Nucleus accumbens (tissue), 56 donors: Measurements from ENCODE around the gene SARM1.
A peak's percentile ranks its signal among the peaks of the same experiment; 100 is the strongest.

Experiments used
- DNase-seq, 56 donors: peaks; one replicate each; lab custom pipeline; 2025; lab: John Stamatoyannopoulos, UW

Gene SARM1

DNA sequence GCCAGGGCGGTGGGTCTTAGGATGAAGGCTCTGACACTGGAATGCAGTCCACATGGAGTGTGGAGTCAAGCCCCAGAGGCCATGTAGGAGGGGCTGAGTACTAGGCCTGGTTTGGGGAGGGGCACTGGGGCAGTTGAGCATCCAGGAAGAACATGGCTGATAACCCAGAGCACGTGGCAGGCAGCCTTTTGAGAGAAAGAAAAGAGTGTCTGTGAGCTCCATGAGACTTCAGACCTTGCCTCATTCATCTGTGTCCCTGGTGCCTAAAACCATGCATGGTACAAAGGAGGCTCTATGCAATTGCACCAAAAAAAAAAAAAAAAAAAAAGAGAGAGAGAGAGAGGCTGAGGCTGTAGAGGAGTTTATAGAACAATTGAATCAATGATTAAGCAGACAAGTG lies 19.9 kb downstream of the SARM1 start:
- no peak for DNase-seq

DNA sequence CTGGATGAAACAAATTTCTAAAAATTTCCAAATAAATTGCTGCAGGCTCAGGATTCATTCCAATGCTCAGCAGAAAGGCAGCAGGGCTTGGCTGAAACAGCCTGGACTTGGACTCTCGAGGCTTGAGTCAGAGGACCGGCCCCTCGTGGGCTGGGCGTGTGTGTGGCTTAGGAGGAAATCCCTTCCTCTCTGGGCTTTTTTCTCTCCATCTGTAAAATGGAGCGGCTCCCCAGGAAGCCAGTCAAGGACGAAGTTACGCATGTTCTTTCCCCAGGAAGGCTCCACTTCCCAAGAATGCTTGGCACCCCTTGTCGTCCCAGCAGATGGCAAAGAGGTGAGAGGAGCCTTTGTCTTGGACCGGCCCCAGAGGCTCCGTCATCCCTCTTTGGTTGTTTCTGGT lies 21.0 kb downstream of the SARM1 start:
- no peak for DNase-seq

DNA sequence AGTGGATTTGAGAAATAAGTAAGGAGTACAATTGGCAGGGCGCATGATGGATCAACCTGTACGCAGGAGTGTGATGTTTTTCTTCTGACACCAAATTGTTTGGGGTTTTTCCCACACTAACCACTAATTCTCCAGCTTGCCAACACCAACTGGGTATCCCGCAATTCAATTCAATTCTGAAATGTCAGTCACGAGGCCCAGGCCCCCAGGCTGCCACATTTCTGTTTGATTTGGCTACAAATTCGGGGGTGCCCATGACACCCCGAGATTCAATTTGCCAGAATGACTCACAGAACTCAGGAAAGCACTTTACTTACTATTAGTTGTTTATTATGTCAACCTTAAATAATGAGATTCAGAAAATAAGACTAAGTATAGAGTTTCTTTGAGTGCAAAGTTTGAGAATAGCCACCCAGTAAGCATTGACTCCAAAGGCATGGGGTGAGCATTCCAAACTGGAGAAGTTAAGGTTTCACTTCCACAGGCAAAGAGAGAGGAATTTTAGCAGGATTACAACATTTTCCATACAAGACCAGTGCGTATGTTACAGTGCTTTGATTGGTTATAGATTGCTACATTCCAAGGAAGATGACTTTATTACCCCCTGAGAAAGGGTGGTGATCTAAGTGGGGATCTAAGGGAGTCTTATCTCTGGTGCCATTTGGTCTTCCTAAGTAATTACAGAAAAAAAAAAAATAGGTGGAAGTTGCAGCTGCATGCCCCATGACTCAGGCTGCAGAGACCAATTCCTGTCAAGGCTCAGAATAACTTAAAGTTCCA lies 23.0 kb downstream of the SARM1 start:
- no peak for DNase-seq

DNA sequence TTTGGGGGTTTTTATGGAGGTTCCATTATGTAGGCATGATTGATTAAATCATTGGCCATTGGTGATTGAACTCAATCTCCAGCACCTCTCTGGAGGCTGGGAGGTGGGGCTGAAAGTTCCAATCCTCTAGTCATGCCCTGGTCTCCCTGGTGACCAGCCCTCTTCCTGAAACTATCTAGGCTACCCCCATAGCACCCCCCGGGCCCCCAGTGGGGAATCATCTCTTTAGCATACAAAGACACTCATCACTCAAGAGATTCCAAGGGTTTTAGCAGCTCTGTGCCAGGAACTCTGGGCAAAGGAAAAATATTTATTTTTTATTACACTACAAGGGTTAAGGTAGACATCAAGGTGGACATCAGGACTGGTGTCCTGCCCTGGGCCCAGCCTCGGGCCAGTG lies 23.9 kb downstream of the SARM1 start:
- no peak for DNase-seq

DNA sequence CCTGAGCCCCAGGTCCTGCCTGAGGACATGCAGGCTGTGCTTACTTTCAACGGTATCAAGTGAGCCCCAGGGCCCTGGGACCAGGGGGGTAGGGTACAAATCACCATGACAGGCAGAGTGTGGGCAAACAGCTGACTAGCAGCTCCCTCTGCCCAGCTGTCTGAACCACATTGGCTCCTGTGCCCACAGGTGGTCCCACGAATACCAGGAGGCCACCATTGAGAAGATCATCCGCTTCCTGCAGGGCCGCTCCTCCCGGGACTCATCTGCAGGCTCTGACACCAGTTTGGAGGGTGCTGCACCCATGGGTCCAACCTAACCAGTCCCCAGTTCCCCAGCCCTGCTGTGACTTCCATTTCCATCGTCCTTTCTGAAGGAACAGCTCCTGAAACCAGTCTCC lies 24.5 kb downstream of the SARM1 start:
- DNase-seq: no peak

DNA sequence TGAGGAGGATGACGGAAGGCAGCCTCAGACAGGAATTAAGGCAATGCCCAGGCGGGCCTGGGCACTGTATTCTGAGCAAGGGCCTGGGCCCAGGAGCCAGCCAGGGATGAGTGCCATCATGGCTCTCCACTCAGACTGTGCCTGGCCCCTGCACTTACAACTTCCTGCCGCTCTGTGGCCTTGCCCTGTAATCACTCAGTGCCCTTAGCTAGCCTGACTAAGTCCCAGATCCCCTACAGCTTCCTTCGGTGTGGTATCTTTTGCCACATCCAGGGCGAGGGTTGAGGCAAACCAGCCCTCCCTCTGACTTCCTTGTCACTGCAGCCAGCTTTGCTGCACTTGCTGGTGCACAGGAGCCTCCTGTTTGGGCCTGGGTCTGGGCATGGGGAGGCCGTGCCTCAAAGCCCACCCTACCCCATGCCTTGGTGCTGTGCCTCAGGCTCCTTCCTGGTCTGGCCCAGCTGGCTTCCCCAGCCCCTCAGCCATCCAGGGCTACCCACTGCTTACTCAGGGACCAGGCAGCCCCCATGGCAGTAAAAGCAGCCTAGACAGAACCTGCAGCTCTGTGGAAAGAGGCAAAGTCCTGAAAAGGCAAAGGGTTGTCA lies 25.2 kb downstream of the SARM1 start:
- DNase-seq: no peak

DNA sequence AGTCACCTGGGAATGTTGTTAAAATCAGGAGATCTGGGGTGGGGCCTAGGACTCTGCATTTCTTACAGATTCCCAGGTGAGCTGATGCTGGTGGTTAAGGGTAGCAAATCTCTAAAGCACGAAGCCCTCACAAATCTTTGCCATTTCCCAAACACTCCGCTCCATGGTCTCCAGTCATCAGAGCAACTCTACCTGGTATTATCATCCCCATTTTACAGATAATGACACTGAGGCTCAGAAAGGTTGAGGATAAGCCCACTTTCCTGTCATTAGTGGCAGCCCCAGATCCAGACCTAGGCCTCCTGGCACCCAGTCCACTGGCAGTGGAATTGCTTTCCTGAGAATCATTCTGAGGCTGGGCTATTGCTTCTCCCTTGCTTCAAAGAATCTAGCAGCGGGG lies 25.8 kb downstream of the SARM1 start:
- DNase-seq: no peak

DNA sequence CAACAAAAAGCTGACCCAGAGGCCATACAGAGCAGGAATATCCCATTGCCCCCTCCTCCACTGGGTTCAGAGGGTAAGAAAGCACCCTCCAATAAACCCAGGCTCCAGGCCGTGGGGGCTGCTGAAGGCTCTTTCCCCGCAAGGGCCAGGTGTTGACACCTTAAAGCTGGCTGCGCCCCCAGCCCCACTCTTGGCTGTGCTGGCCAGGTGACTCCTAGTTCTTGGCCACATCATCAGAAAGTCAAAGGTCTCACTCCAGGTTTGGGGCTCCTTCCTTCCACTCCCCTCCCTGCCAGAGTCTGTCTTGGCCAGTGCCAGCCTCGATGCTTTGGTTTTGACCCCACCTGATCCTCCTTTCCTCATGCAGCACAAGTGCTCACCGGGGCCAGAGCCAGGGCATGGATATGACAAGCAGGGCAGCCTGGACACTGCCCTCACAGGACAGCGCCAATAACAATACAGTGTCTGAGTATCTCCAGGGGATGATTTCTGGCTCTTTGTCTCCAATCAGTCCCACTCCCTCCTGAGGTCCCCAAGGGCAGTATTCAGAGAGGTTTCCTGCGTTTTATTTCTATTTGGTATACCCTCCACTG lies 26.3 kb downstream of the SARM1 start:
- DNase-seq: no peak

DNA sequence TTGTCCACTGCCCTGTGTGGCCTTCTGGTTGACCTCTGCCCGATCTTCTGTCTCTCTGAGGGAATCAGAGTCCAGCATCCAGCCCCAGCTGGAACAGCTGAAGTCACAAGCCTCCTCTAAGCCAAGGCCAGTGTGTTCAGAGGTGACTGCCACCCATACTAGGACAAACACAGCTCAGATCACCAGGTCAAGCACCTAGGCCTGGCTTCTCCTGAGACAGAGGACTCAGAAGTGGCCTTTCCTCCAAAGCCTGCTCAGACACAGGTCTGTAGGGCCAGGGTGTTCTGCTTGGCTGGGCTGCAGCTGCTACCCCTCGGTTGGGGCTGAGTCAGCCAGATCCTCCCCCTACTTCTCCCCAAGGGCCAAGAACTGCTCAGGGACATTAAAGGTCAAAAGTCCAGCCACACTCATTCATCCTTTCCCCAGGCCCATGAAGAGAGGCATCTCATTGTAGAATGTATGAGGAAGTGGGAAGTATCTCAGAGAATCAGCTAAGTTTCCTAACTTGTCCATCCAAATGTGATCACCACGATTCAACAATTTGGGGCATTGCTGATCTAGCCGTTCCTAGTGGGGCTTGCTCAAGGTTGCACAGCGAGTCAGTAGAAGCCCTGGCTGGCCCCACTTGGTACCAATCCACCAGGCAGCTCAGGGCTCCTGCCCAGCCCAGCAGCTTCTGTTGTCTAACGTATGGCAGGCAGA lies 26.9 kb downstream of the SARM1 start:
- DNase-seq: no peak

DNA sequence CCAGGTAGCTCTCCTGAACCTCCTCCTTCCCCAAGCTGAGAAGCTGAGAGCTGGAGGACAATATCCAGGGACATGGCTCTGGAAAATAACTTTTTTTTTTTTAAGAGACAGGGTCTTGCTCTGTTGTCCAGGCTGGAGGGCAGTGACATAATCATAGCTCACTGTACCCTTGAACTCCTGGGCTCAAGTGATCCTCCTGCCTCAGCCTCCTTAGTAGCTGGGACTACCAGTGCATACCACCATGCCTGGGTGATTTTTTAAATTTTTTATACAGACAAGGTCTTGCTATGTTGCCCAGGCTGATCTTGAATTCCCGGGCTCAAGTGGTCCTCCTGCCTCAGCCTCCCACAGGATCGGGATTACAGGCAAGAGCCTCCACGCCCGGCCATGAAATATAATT lies 28.3 kb downstream of the SARM1 start:
- no peak for DNase-seq

DNA sequence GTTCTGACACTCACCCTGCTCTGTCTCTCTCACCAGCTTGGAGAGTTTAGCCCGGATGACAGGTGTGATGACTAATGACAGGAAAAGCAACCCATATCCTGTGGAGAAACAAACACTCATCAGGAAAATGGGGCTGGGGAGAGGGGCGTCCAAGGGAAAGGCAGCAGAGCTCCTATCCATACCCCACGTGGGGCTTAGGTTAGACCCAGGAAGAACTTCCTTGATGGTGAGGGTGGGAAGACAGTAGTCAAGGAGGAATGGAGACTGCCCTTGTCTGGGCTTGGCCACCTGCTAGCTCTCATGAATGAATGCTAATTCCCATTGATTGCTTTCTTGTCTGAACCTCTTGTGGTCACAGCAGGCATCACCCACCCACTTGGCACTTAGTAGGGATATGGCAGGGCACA lies 30.7 kb downstream of the SARM1 start:
- no peak for DNase-seq

DNA sequence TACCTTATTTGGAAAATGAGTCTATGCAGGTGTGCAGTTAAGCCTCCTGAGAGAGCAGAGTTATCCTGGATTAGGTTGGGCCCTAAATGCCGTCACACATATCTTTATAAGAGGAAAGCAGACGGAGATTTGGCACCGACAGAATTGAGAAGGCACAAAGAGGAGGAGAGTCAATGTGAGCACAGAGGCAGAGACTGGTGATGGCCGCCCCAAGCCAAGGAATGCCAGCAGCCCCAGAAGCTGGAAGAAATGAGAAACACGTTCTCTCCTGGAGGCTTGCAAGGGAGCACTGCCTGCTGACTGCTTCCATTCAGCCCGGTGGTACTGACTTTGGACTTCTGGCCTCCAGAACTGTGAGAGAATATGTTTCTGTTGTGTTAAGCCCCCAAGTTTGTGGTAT lies 31.4 kb downstream of the SARM1 start:
- DNase-seq: no peak

DNA sequence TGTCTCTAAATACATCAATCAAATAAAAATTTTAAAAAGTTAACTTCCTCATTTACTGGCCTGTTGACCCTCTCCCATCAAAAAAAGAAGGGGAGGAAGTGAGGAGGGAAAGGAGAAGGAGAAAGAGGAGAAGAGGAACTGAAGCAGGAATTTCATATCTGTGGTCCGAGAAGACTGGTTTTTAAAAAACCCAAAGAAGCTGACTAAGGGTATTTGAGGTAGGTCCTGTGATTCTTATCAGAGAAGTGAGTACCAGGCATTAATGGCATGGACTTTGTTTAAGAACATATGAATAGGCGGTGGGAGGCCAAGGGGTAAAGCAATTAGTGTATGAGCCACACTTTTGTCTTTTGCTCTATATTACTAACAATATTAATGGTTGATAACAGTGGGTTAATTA lies 32.5 kb downstream of the SARM1 start:
- DNase-seq: no peak

DNA sequence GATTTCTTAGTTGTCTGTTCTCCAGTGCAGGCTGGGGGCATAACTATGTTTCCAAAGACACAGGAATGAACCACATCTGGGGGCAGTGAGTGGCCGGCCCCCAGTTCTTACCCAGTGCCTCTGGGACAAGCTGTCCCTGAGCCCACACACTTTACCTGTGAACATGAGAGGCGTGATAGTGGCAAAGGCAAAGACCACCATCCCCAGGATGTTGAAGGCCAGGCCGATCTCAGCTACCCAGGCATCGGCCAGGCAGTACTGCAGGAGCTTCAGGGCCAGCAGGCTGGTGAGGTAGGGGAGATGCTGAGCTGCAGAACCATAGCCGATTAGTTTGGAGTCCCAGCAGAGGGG lies 32.9 kb downstream of the SARM1 start:
- no peak for DNase-seq

DNA sequence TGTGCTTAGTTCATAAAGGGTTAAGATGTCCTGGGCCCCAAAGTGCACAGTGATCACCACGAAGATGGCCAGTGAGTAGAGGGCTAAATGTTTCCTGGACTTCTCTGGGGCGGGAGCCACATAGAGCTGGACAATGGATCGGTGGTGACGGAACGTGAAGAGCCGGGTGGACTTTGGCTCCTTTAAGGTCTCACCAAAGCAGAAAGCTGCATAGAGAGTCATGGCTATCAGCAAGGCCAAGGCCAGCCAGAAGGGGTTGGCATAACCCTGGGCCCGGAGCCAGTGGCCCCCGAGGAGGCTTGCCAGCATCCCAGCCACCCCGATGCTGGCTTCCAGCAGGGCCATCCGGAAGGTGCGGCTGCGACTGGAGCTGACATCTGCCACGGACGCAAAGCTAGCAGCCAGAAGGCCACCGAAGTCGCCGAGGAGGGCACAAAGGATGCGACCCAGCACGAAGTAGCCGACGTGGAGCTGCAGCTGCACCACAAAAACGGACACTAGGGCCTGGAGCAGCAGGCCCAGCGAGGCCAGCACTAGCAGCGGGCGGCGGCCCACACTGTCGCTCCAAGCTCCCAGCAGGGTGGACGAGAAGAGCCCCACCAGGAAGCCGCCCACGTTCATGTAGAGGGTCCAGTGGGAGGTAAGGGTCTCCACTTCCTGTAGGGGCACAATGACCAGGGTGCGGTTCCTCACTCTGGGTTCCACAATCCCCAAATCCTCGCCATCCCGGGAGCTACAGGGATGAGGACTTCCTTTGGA lies 33.5 kb downstream of the SARM1 start:
- DNase-seq: peak in 11 of 56 donors; percentile 15 to 35 (median 24)

DNA sequence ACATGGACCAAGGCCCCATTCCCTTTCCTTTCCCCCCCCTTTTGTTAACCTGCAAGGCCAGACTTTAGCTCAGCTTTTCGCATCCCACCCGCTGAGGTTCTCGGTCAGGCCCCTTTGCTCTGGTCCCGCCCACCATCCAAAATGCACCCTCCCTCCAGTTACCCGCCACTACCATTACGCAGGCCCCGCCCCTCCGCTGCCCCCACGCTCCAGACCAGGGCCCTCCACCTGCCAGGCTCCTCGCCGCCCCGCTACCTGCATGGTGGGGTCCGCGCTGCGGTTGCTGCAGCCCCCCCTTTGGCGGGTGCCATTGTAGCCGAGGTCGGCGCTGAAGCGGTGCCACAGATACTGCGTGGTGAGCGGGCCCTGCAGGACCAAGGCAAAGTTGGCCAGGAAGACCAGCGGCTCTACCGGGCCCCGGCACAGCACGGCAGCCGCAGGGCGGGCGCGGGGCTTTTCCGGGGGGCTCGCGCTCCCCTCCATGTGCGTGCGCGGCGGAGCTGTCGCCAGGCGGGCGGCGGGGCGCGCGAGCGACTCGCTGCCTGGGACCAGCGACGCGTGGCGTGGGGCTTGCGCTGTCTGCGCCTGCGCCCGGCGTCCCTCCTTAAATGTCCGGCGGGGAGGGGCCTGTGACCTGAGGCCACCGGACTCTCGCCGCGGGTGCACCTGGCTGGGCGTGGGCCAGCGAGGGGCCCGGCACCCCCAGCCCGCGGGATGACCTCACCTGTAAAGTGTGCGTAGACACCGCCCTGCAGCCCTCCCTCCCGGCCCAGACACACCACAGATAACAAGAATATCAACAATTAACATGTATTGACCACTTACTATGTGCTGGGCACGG lies 34.4 kb downstream of the SARM1 start, which contains the start of gene SLC46A1:
Gene SLC46A1 (minus strand): TSS at position 581 of the 841 bp plus-strand sequence. CDS start 98 bp downstream, at position 483.
- peak in 44 of 56 donors; percentile 19 to 74 (median 47) for DNase-seq

DNA sequence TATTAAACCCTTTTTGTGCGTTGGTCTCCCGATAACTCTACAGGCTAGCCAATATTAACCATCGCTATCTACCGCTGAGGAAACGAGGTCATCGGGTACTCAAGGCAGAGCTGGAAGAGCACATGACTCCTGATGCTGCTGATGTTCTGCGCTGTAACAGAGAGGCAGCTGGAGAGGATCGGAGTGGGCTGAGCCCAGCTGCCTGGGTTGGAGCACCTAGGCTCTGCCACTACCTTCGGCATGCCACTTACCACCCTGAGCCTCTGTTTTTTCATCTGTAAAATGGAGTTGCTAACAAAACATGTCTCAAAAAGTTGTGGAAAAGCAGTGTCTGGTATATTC lies 35.0 kb downstream of the SARM1 start:
- peak in 11 of 56 donors; percentile 17 to 54 (median 33) for DNase-seq

DNA sequence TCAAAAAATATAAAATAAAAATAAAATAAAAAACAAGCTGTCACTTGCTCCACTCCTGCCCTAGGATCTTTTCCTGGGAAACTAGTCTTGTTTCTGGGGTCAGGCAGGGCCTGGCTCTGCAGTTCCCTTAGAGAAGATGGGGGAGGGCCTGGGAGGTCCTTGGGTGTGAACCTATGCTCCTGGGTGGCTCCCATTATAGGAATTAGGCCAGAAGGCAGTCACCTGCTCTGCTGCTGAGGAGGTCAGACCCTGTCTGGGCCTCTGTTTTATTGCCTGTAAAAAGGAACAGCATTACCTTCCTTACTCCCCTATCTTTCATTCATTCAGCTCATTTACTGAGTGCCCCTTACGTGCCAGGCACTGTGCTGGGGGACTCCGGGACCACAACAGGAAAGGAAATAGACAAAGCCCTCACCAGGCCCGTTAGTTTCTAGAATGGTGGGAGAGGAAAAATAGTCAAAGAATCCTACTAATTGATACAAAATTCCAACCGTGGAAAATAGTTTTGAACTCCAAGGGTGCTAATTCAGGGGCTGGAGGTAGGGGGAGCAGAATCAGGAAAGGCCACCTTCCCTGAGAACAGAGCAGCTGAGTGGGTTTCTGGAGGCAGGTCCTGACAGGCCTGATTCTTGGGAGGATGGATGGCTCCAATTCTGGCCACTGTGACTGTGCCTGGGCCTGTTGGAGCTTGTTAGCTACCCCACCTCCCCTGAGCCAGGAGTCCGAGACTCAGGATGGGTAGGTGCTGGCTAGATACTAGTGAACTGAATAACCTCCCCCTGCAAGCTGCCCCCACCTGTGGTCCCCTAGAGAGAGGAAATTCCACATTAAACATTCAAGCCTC lies 35.9 kb downstream of the SARM1 start:
- no peak for DNase-seq

DNA sequence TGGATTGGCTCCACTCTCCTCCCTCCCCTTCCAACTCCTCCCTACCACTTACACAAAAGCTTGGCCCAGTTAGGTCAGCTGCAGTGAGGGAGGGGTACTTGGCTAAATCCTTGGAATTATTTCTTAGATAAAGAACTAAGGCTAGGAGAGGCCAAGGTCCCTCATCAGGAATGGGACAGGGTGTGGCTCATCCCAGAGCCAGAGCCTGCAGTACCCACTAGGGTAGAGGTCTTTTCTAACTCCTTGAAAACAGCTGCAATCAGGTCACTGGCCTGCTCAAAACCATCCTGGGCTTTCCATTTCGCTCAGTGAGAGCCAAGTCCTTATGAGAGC lies 36.4 kb downstream of the SARM1 start:
- no peak for DNase-seq
